ACHN (cell line): Measurements from ENCODE around the gene CDK12.
"Not testable (repeated sequence)": the region's sequence is repeated elsewhere in the genome, so short reads cannot be mapped to it uniquely, and the experiment has no call there.

Source experiments
- DNase-seq: peaks from one replicate; pipeline ENCODE4 v3.0.0-alpha.2; 2015
- in situ Hi-C: cut with HindIII; loops from 2 replicates; pipeline ENCODE4 v1.10.0; 2017; ENCODE audit warnings: low sequenced_read_pairs, low pct_ligation_motif_present, low pct_unique_long_range_greater_than_20kb

Gene CDK12

GRCh38 chr17:39461113-39461925, at the start of gene CDK12:
CDK12 (plus strand) TSS chr17:39461486; CDS start chr17:39462072, 586 bp downstream.
- in situ Hi-C loops: no loop called here
- DNase-seq: peak; percentile 100

GRCh38 chr17:39416141-39416540, 45.1 kb upstream of the CDK12 start:
- no peak for DNase-seq

GRCh38 chr17:39429600-39429999, 31.7 kb upstream of the CDK12 start:
- in situ Hi-C loops: no loop called here
- no peak for DNase-seq

More at GRCh38 chr17:39416141-39416540, 45.1 kb upstream of the CDK12 start:
- in situ Hi-C loops: no loop called here

GRCh38 chr17:39439868-39440267, 21.4 kb upstream of the CDK12 start:
- DNase-seq, in situ Hi-C loops: not testable (repeated sequence)

- in situ Hi-C loops: no loop called here
- DNase-seq: no peak
Measured at GRCh38 chr17:39443326-39443725, 18.0 kb upstream of the CDK12 start.

- no peak for DNase-seq
- in situ Hi-C loops: no loop called here
Measured at GRCh38 chr17:39447561-39447960, 13.7 kb upstream of the CDK12 start.

- no peak for DNase-seq
- in situ Hi-C loops: no loop called here
Measured at GRCh38 chr17:39450051-39450450, 11.2 kb upstream of the CDK12 start.

- in situ Hi-C loops: no loop called here
- peak; percentile 99 for DNase-seq
Measured at GRCh38 chr17:39450847-39451581, 10.3 kb upstream of the CDK12 start, which contains the start of gene MED1. MED1 (minus strand) TSS chr17:39451263; CDS start chr17:39451062, 201 bp downstream.

- in situ Hi-C loops: no loop called here
- DNase-seq: no peak
Measured at GRCh38 chr17:39455919-39456318, 5.4 kb upstream of the CDK12 start.

GRCh38 chr17:39461926-39462569, 762 bp downstream of the CDK12 start:
- no peak for DNase-seq
- in situ Hi-C loops: no loop called here

- in situ Hi-C loops: no loop called here
- DNase-seq: no peak
Measured at GRCh38 chr17:39462631-39463375, 1.5 kb downstream of the CDK12 start.

GRCh38 chr17:39464639-39465181, 3.4 kb downstream of the CDK12 start:
- DNase-seq, in situ Hi-C loops: not testable (repeated sequence)

- DNase-seq, in situ Hi-C loops: not testable (repeated sequence)
Measured at GRCh38 chr17:39468610-39469009, 7.3 kb downstream of the CDK12 start.

- in situ Hi-C loops: no loop called here
- no peak for DNase-seq
Measured at GRCh38 chr17:39473310-39473709, 12.0 kb downstream of the CDK12 start.

- DNase-seq, in situ Hi-C loops: not testable (repeated sequence)
Measured at GRCh38 chr17:39479631-39480030, 18.3 kb downstream of the CDK12 start.

- no peak for DNase-seq
- in situ Hi-C loops: no loop called here
Measured at GRCh38 chr17:39483506-39483905, 22.2 kb downstream of the CDK12 start.

- DNase-seq: no peak
- in situ Hi-C loops: no loop called here
Measured at GRCh38 chr17:39484178-39484577, 22.9 kb downstream of the CDK12 start.

GRCh38 chr17:39485555-39485954, 24.3 kb downstream of the CDK12 start:
- peak; percentile 87 for DNase-seq
- in situ Hi-C loops: no loop called here
